Ishikawa (cell line): Measurements from ENCODE around the gene DHX32.

Experiments
- CEBPB ChIP-seq: IDR thresholded peaks from 2 replicates; pipeline ENCODE4 v1.6.1; 2012
- CREB1 ChIP-seq: IDR thresholded peaks from 2 replicates; pipeline ENCODE4 v1.6.1; 2012; ENCODE audit warnings: low read depth
- EGR1 ChIP-seq: IDR thresholded peaks from 2 replicates; pipeline ENCODE4 v1.6.1; 2012
- EP300 ChIP-seq: IDR thresholded peaks from 2 replicates; pipeline ENCODE4 v1.6.1; 2012; ENCODE audit warnings: borderline replicate concordance
- FOXM1 ChIP-seq: IDR thresholded peaks from 2 replicates; pipeline ENCODE4 v1.6.1; 2012; ENCODE audit warnings: low read depth, borderline replicate concordance
- NFIC ChIP-seq: IDR thresholded peaks from 2 replicates; pipeline ENCODE4 v1.6.1; 2012
- RAD21 ChIP-seq: IDR thresholded peaks from 2 replicates; pipeline ENCODE4 v1.6.1; 2012; ENCODE audit warnings: low read depth
- TAF1 ChIP-seq: IDR thresholded peaks from 2 replicates; pipeline ENCODE4 v1.6.1; 2012; ENCODE audit warnings: low read depth, mild to moderate bottlenecking
- TCF12 ChIP-seq: IDR thresholded peaks from 2 replicates; pipeline ENCODE4 v1.6.1; 2012; ENCODE audit warnings: low read depth
- TEAD4 ChIP-seq: IDR thresholded peaks from 2 replicates; pipeline ENCODE4 v1.6.1; 2012
- YY1 ChIP-seq: IDR thresholded peaks from 2 replicates; pipeline ENCODE4 v1.6.1; 2012; ENCODE audit warnings: low read depth
- ZBTB7A ChIP-seq: IDR thresholded peaks from 2 replicates; pipeline ENCODE4 v1.6.1; 2012; ENCODE audit warnings: low read depth
- TF ChIP-seq, protein P1 (sequence below): IDR thresholded peaks from 2 replicates; pipeline ENCODE4 v1.6.1; 2012
- TF ChIP-seq, protein P2 (sequence below): IDR thresholded peaks from 2 replicates; pipeline ENCODE4 v1.6.1; 2012
- TF ChIP-seq, protein P3 (sequence below): IDR thresholded peaks from 2 replicates; pipeline ENCODE4 v1.6.1; 2012; ENCODE audit warnings: low read depth, mild to moderate bottlenecking

DHX32 gene

GRCh38 chr10:125881192-125881591 lies at the start of gene DHX32:
Gene DHX32, minus strand, starts transcription at chr10:125881292. Its CDS starts 468 bp downstream, at chr10:125880824.
- TF ChIP-seq TCF12 (no peak), FOXM1 (no peak)

DNA sequence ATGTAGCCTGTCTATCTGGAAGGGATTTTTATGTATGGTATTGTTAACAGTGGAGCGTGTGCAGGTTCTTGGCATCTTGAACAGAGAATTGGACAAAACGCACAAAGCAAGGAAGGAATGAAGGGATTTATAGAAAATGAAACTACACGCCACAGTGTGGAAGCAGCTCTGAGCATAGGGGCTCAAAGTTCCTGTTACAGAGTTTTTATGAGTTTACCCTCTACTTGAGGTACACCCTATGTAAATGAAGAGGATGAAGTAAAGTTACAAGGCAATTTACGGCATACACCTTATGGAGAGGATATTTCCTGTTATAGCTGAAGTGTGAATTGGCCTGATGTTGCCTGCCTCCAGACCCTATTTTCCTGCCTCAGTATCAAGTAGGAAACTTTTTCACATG lies 48.5 kb upstream of the DHX32 start:
- TF ChIP-seq EP300 = no peak
- TF ChIP-seq, protein P1, sequence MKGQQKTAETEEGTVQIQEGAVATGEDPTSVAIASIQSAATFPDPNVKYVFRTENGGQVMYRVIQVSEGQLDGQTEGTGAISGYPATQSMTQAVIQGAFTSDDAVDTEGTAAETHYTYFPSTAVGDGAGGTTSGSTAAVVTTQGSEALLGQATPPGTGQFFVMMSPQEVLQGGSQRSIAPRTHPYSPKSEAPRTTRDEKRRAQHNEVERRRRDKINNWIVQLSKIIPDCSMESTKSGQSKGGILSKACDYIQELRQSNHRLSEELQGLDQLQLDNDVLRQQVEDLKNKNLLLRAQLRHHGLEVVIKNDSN = no peak
- no peak for TF ChIP-seq FOXM1
- no peak for TF ChIP-seq NFIC
- no peak for TF ChIP-seq CEBPB
- no peak for TF ChIP-seq TAF1
- TF ChIP-seq TCF12 = no peak
- no peak for TF ChIP-seq RAD21

GRCh38 chr10:125928928-125929585 lies 48.0 kb upstream of the DHX32 start:
- no peak for TF ChIP-seq CEBPB
- TF ChIP-seq RAD21 = no peak
- TF ChIP-seq YY1 = no peak
- TF ChIP-seq, protein P2, sequence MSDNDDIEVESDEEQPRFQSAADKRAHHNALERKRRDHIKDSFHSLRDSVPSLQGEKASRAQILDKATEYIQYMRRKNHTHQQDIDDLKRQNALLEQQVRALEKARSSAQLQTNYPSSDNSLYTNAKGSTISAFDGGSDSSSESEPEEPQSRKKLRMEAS = no peak
- TF ChIP-seq FOXM1 = no peak
- TF ChIP-seq TEAD4 = no peak
- TF ChIP-seq TAF1 = no peak
- TF ChIP-seq NFIC = no peak
- TF ChIP-seq EP300 = no peak
- no peak for TF ChIP-seq CREB1
- TF ChIP-seq, protein P3, sequence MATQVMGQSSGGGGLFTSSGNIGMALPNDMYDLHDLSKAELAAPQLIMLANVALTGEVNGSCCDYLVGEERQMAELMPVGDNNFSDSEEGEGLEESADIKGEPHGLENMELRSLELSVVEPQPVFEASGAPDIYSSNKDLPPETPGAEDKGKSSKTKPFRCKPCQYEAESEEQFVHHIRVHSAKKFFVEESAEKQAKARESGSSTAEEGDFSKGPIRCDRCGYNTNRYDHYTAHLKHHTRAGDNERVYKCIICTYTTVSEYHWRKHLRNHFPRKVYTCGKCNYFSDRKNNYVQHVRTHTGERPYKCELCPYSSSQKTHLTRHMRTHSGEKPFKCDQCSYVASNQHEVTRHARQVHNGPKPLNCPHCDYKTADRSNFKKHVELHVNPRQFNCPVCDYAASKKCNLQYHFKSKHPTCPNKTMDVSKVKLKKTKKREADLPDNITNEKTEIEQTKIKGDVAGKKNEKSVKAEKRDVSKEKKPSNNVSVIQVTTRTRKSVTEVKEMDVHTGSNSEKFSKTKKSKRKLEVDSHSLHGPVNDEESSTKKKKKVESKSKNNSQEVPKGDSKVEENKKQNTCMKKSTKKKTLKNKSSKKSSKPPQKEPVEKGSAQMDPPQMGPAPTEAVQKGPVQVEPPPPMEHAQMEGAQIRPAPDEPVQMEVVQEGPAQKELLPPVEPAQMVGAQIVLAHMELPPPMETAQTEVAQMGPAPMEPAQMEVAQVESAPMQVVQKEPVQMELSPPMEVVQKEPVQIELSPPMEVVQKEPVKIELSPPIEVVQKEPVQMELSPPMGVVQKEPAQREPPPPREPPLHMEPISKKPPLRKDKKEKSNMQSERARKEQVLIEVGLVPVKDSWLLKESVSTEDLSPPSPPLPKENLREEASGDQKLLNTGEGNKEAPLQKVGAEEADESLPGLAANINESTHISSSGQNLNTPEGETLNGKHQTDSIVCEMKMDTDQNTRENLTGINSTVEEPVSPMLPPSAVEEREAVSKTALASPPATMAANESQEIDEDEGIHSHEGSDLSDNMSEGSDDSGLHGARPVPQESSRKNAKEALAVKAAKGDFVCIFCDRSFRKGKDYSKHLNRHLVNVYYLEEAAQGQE = no peak
- no peak for TF ChIP-seq TCF12
- TF ChIP-seq ZBTB7A = no peak
- TF ChIP-seq, protein P1 = no peak
- TF ChIP-seq EGR1 = no peak

DNA sequence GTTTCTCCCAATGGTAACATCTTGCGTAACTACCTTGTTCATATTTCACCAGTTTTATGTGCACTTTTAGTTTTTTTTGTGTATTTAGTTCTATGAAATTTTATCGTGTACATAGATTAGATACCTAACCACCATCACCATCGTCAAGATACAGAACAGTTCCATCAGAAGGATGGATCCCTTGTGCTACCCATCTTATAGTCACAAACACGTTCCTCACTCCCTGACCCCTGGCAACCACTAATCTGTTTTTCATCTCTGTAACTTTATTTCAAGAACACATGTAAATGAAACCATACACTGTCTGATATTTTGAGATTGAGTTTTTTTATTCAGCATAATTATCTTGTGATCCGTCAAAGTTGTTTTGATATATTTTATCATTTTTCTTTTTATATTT lies 45.2 kb upstream of the DHX32 start:
- TF ChIP-seq EP300 = no peak
- TF ChIP-seq TCF12 = no peak
- no peak for TF ChIP-seq FOXM1

GRCh38 chr10:125925262-125925834 lies 44.3 kb upstream of the DHX32 start:
- TF ChIP-seq FOXM1 (no peak), TEAD4 (no peak), RAD21 (no peak), CREB1 (no peak), CEBPB (no peak), YY1 (no peak), EP300 (no peak), TAF1 (no peak), EGR1 (no peak), ZBTB7A (no peak), NFIC (no peak), TCF12 (no peak)
- TF ChIP-seq, protein P1 = no peak
- TF ChIP-seq, protein P2 = no peak
- TF ChIP-seq, protein P3 = no peak

DNA sequence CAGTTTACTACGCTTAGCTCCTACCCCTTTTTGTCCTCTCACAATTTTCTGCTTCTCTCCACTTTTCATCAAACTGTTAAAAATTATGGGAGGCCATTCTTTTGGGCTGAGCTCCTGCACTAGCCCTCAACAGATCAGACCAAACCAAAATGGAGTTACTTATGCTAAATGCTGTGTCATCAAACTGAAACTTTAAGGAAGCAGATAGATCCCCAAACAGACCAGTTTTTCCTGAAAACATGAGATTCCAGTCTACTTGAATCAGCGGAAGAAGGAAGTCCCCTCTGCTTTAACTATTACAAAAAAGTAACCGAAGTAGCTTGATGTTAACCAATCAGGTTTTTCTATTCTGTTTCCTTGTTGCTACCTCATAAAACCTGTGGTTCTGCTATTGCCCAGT lies 35.9 kb upstream of the DHX32 start:
- TF ChIP-seq, protein P3 = no peak
- TF ChIP-seq, protein P1 = no peak
- TF ChIP-seq CEBPB = no peak
